Measurements from ENCODE around the gene RAD1. TPM values are rescaled to one million over a fixed set of nuclear protein-coding genes. Genes with fewer than 3 reads are reported as not detected.

Gene RAD1
- total RNA-seq, 1 experiment from 2014 or later, result 34.4 TPM

DNA sequence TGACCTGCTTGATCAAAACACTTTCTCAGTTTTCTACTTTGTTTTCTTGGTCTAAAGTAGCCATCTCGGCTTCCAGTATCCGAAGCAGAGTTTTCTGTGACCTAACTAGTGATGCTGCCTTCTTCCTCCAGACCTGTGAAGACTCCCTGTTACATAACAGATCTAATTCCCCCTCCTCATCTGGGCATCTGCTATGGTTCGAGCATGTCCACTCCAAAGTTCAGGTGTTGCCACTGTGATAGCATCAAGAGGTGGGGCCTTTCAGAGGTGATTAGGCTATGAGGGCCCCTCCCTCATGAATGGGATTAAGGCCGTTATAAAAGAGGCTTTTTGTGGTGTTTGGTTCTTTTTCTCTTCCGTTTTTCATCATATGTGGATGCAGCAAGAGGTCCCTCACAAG is 56.1 kb downstream of the RAD1 start:
- H3K9me3 Mint-ChIP-seq (ENCODE audit: unreplicated experiment), result no peaks in the 10 kb centered on the region
- no peaks in the 10 kb centered on the region for H3K36me3 Mint-ChIP-seq (ENCODE audit: insufficient read depth, unreplicated experiment)
- no peak overlapping the region for H3K27ac Mint-ChIP-seq (ENCODE audit: unreplicated experiment)
- no peak overlapping the region for H3K4me3 Mint-ChIP-seq (ENCODE audit: unreplicated experiment)
- BruUV-seq (replicated peaks), result no TSS peak
- ChIA-PET POLR2A (interaction anchor here (0.7 kb wide), 1 partner anchor 11 kb away, joined by 4 read pairs; no protein-coding TSS in a partner anchor), CTCF (no interaction called here)
- H3K4me1 Mint-ChIP-seq (ENCODE audit: low read depth, unreplicated experiment), result no peaks in the 10 kb centered on the region
- no peaks in the 10 kb centered on the region for H3K9me3 ChIP-seq
- intact Hi-C loops (cut with micrococcal nuclease; ENCODE audit: unreplicated experiment), result no loop called here
- no peaks in the 10 kb centered on the region for H3K36me3 ChIP-seq (ENCODE audit: control insufficient read depth, insufficient read depth, low read length)
- H3K4me1 ChIP-seq, result peaks cover 9% of the 10 kb centered on the region
- H3K27me3 ChIP-seq (replicated peaks; ENCODE audit: control insufficient read depth, insufficient read depth, low read length), result no peaks in the 10 kb centered on the region
- no peak overlapping the region for H3K4me3 ChIP-seq (ENCODE audit: low read depth, low read length)
- H3K27me3 Mint-ChIP-seq (ENCODE audit: insufficient read depth, unreplicated experiment), result no peaks in the 10 kb centered on the region
- peak; percentile 11 to 55 for DNase-seq
- TF ChIP-seq, protein P1, sequence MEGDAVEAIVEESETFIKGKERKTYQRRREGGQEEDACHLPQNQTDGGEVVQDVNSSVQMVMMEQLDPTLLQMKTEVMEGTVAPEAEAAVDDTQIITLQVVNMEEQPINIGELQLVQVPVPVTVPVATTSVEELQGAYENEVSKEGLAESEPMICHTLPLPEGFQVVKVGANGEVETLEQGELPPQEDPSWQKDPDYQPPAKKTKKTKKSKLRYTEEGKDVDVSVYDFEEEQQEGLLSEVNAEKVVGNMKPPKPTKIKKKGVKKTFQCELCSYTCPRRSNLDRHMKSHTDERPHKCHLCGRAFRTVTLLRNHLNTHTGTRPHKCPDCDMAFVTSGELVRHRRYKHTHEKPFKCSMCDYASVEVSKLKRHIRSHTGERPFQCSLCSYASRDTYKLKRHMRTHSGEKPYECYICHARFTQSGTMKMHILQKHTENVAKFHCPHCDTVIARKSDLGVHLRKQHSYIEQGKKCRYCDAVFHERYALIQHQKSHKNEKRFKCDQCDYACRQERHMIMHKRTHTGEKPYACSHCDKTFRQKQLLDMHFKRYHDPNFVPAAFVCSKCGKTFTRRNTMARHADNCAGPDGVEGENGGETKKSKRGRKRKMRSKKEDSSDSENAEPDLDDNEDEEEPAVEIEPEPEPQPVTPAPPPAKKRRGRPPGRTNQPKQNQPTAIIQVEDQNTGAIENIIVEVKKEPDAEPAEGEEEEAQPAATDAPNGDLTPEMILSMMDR (IDR thresholded peaks at IDR 0.05; ENCODE audit: insufficient read depth in 1 of 2, low read depth in 1 of 2, low read length in 1 of 2, severe bottlenecking in 1 of 2, unreplicated experiment in 1 of 2), result no peak

DNA sequence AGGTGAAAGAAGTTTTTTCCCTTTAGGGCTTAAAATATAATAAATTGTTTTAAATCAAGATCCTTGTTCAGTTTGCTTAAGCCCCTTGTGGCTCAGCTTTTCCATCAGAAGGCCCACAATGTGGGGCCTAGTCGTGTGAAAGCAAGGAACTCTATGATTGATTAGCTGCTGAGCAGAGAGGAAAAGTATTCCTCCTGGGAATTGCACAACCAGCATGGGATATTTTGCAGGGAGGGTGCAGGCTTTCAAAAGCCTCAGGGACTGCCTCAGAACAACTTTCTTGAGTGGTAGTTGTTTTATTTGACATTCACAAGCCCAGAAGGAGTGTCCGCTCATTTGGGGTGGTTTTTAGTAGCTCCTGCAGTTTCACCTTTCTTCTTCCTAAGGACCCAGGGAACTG is 56.5 kb downstream of the RAD1 start:
- Mint-ChIP-seq H3K36me3 (ENCODE audit: insufficient read depth, unreplicated experiment) (no peaks in the 10 kb centered on the region), H3K27ac (ENCODE audit: unreplicated experiment) (no peak overlapping the region), H3K4me3 (ENCODE audit: unreplicated experiment) (no peak overlapping the region), H3K4me1 (ENCODE audit: low read depth, unreplicated experiment) (no peaks in the 10 kb centered on the region), H3K27me3 (ENCODE audit: insufficient read depth, unreplicated experiment) (no peaks in the 10 kb centered on the region), H3K9me3 (ENCODE audit: unreplicated experiment) (no peaks in the 10 kb centered on the region)
- Histone ChIP-seq H3K9me3 (no peaks in the 10 kb centered on the region), H3K36me3 (ENCODE audit: control insufficient read depth, insufficient read depth, low read length) (no peaks in the 10 kb centered on the region), H3K4me3 (ENCODE audit: low read depth, low read length) (no peak overlapping the region), H3K4me1 (peaks cover 9% of the 10 kb centered on the region), H3K27me3 (replicated peaks; ENCODE audit: control insufficient read depth, insufficient read depth, low read length) (no peaks in the 10 kb centered on the region)
- intact Hi-C loops (cut with micrococcal nuclease; ENCODE audit: unreplicated experiment), result no loop called here
- no TSS peak for BruUV-seq (replicated peaks)
- ChIA-PET CTCF (no interaction called here), POLR2A (no interaction called here)
- TF ChIP-seq, protein P1 (IDR thresholded peaks at IDR 0.05; ENCODE audit: insufficient read depth in 1 of 2, low read depth in 1 of 2, low read length in 1 of 2, severe bottlenecking in 1 of 2, unreplicated experiment in 1 of 2), result no peak
- DNase-seq, result no peak

GRCh38 chr5:34857894-34858293 is 57.4 kb downstream of the RAD1 start:
- Histone ChIP-seq H3K27me3 (replicated peaks; ENCODE audit: control insufficient read depth, insufficient read depth, low read length) (no peaks in the 10 kb centered on the region), H3K4me3 (ENCODE audit: low read depth, low read length) (no peak overlapping the region), H3K9me3 (no peaks in the 10 kb centered on the region), H3K36me3 (ENCODE audit: control insufficient read depth, insufficient read depth, low read length) (no peaks in the 10 kb centered on the region), H3K4me1 (peaks cover 9% of the 10 kb centered on the region)
- ChIA-PET CTCF (no interaction called here), POLR2A (no interaction called here)
- Mint-ChIP-seq H3K27me3 (ENCODE audit: insufficient read depth, unreplicated experiment) (no peaks in the 10 kb centered on the region), H3K36me3 (ENCODE audit: insufficient read depth, unreplicated experiment) (no peaks in the 10 kb centered on the region), H3K4me1 (ENCODE audit: low read depth, unreplicated experiment) (no peaks in the 10 kb centered on the region), H3K9me3 (ENCODE audit: unreplicated experiment) (peaks cover 8% of the 10 kb centered on the region), H3K27ac (ENCODE audit: unreplicated experiment) (no peak overlapping the region), H3K4me3 (ENCODE audit: unreplicated experiment) (no peak overlapping the region)
- no TSS peak for BruUV-seq (replicated peaks)
- no peak for DNase-seq
- TF ChIP-seq, protein P1 (IDR thresholded peaks at IDR 0.05; ENCODE audit: insufficient read depth in 1 of 2, low read depth in 1 of 2, low read length in 1 of 2, severe bottlenecking in 1 of 2, unreplicated experiment in 1 of 2), result no peak
- intact Hi-C loops (cut with micrococcal nuclease; ENCODE audit: unreplicated experiment), result no loop called here

Measured in Caco-2 (cell line).